ENCODE results near the gene PHPT1. TPM values are rescaled to one million over a fixed set of nuclear protein-coding genes. Genes with fewer than 3 reads are reported as not detected.
A peak's percentile ranks its signal among the peaks of the same experiment; 100 is the strongest.

Gene PHPT1
- total and polyA plus RNA-seq, 11 donors = 225 to 717 (median 266) TPM

DNA sequence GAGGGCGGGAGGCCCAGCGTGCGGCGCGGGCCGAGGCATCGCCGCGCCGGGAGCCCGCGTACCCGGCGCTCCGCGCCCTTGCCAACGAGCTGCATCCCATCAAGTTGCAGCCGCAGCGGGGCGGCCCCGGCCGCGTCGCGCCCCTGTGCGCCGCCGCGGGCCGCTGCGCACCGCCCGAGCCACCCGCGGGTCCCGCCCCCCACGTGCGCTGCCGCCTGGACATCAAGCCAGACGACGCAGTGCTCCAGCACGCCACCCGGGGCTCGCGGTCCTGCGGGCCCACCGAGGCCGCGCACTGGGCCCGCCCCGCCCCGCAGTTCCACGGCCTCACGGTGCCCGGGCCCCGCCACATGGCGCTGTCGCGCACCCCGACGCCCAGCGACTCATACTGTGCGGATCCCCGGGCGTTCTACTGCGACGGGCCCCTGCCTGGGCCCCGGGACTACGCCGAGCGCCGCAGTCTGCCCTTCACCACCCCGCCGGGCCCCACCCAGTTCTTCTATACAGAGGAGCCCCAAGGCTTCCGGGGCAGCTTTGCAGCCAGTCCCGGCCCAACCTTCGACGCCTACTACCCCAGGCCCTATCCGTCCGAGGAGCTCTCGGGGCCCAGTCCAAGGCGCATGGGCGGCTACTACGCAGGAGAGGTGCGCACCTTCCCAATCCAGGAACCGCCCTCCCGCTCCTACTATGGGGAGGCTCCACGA lies 4.3 kb upstream of the PHPT1 start:
- Histone ChIP-seq H3K4me1 (peaks cover 10 to 75% (median 40%) of the 10 kb centered on the region in 12 donors), H3K27me3 (peaks cover 0 to 44% (median 19%) of the 10 kb centered on the region in 9 donors), H3K36me3 (peaks cover 0 to 12% (median 3%) of the 10 kb centered on the region in 9 donors), H3K4me3 (no peak overlapping the region), H3K9me3 (no peaks in the 10 kb centered on the region), H3K27ac (no peak overlapping the region)
- no peak for ATAC-seq
- intact Hi-C loops (cut with DNase I) = loop anchor here in 9 of 10 donors (5.0 to 10.0 kb wide), 6 partner anchors 50 to 192 kb away; partner anchors contain the start of genes TMEM141 (in 6 of the 9), FBXW5 (in 4 of the 9), CCDC183 (in 2 of the 9) and FUT7 (in 2 of the 9)
- no peak for DNase-seq
- WGBS, 4 donors = 19 to 36% (median 25%) methylated on average over 50 to 88 of the region's 88 CpGs
- TF ChIP-seq, protein P1, sequence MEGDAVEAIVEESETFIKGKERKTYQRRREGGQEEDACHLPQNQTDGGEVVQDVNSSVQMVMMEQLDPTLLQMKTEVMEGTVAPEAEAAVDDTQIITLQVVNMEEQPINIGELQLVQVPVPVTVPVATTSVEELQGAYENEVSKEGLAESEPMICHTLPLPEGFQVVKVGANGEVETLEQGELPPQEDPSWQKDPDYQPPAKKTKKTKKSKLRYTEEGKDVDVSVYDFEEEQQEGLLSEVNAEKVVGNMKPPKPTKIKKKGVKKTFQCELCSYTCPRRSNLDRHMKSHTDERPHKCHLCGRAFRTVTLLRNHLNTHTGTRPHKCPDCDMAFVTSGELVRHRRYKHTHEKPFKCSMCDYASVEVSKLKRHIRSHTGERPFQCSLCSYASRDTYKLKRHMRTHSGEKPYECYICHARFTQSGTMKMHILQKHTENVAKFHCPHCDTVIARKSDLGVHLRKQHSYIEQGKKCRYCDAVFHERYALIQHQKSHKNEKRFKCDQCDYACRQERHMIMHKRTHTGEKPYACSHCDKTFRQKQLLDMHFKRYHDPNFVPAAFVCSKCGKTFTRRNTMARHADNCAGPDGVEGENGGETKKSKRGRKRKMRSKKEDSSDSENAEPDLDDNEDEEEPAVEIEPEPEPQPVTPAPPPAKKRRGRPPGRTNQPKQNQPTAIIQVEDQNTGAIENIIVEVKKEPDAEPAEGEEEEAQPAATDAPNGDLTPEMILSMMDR (IDR thresholded peaks at IDR 0.05) = no peak
- no peak for TF ChIP-seq POLR2A (IDR thresholded peaks at IDR 0.05)

DNA sequence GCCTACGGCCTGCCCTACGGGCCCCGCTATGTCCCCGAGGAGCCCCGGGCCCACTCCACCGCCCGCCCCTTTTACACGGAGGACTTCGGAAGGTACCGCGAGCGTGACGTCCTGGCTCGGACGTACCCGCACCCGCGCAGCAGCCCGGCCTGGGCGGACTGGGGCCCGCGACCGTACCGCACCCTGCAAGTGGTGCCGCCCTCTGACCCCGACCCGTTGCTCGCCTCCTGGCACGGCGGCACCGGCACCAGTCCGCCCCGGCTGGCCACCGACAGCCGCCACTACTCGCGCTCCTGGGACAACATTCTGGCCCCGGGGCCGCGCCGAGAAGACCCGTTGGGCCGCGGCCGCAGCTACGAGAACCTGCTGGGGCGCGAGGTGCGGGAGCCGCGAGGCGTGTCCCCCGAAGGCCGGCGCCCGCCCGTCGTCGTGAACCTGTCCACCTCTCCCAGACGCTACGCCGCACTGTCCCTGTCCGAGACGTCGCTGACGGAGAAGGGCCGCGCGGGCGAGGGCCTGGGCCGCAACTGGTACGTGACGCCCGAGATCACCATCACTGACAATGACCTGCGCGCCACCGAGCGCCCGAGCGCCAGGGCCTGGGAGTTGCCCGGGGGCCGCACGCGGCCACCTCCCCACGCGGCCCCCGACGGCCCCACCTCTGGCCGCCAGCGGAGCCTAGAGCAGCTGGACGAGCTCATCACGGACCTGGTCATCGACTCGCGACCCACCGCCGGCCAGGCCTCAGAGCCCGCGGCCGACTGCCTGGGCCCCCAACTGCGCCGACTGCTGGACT lies 3.5 kb upstream of the PHPT1 start:
- H3K4me3 ChIP-seq = no peak overlapping the region
- WGBS, 4 donors = 33 to 40% (median 37%) methylated on average over 50 to 102 of the region's 102 CpGs
- H3K4me1 ChIP-seq = peaks cover 14 to 79% (median 47%) of the 10 kb centered on the region in 12 donors
- H3K27me3 ChIP-seq = peaks cover 0 to 44% (median 19%) of the 10 kb centered on the region in 9 donors
- peaks cover 0 to 8% (median 3%) of the 10 kb centered on the region in 9 donors for H3K36me3 ChIP-seq
- TF ChIP-seq, protein P1 (IDR thresholded peaks at IDR 0.05) = no peak
- no peak for TF ChIP-seq POLR2A (IDR thresholded peaks at IDR 0.05)
- no peak overlapping the region for H3K27ac ChIP-seq
- intact Hi-C loops (cut with DNase I) = loop anchor here in 9 of 10 donors (5.0 to 10.0 kb wide), 6 partner anchors 51 to 192 kb away; partner anchors contain the start of genes TMEM141 (in 6 of the 9), FBXW5 (in 3 of the 9), CCDC183 (in 2 of the 9) and FUT7 (in 2 of the 9)
- ATAC-seq (no peak), DNase-seq (no peak)
- no peaks in the 10 kb centered on the region for H3K9me3 ChIP-seq

DNA sequence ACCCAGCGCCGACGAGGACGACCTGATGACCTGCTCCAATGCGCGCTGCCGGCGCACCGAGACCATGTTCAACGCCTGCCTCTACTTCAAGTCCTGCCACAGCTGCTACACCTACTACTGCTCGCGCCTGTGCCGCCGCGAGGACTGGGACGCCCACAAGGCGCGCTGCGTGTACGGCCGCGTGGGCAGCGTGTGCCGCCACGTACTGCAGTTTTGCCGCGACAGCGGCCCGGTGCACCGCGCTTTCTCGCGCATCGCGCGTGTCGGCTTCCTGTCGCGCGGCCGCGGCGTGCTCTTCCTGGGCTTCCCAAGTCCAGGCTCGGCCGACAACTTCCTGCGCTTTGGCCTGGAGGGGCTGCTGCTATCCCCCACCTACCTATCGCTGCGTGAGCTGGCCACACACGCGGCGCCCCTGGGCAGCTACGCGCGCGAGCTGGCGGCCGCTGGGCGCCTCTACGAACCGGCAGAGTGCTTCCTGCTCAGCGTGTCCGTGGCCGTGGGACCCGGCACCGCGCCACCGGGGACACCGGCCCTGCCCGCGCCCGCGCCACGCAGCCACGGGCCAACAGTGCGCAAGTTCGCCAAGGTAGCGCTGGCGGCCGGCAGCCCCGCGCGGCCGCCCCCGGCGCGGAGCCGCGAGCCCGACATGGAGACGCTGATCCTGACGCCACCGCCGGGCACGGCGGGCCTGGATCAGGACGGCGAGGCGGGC lies 2.7 kb upstream of the PHPT1 start:
- 8 to 21% (median 14%) methylated on average over 18 to 98 of the region's 98 CpGs for WGBS, 4 donors
- H3K27me3 ChIP-seq = peaks cover 0 to 44% (median 19%) of the 10 kb centered on the region in 9 donors
- H3K4me1 ChIP-seq = peaks cover 14 to 80% (median 50%) of the 10 kb centered on the region in 12 donors
- DNase-seq (no peak), ATAC-seq (no peak)
- H3K27ac ChIP-seq = peak overlapping the region in 5 of 12 donors; percentile 92 to 97 (median 95)
- peaks cover 0 to 15% (median 9%) of the 10 kb centered on the region in 9 donors for H3K36me3 ChIP-seq
- intact Hi-C loops (cut with DNase I) = loop anchor here in 9 of 10 donors (5.0 to 10.0 kb wide), 6 partner anchors 52 to 191 kb away; partner anchors contain the start of genes TMEM141 (in 6 of the 9), FBXW5 (in 3 of the 9), CCDC183 (in 2 of the 9) and FUT7 (in 2 of the 9)
- H3K4me3 ChIP-seq = peak overlapping the region in 11 of 12 donors; percentile 7 to 93 (median 85)
- H3K9me3 ChIP-seq = no peaks in the 10 kb centered on the region
- TF ChIP-seq, protein P1 (IDR thresholded peaks at IDR 0.05) = no peak
- no peak for TF ChIP-seq POLR2A (IDR thresholded peaks at IDR 0.05)
